GM21717 (cell line): Measurements from ENCODE around the gene TEX11.
A peak's percentile ranks its signal among the peaks of the same experiment; 100 is the strongest.
"Not testable (repeated sequence)": the region's sequence is repeated elsewhere in the genome, so short reads cannot be mapped to it uniquely, and the experiment has no call there.

ENCODE experiments used
- ATAC-seq: cut with Tn5 transposase; IDR thresholded peaks from one replicate; pipeline ENCODE4 v1.9.1; 2021; ENCODE audit warnings: mild to moderate bottlenecking, moderate library complexity; ENCODE audit not compliant: unreplicated experiment

The TEX11 gene

GRCh38 chrX:70613295-70613694 lies 295.2 kb downstream of the TEX11 start:
- ATAC-seq = no peak

- no peak for ATAC-seq
Measured at GRCh38 chrX:70605352-70605751, 303.2 kb downstream of the TEX11 start.

- ATAC-seq = no peak
Measured at GRCh38 chrX:70592091-70592490, 316.4 kb downstream of the TEX11 start.

GRCh38 chrX:70587158-70587557 lies 321.4 kb downstream of the TEX11 start:
- ATAC-seq = not testable (repeated sequence)

- no peak for ATAC-seq
Measured at GRCh38 chrX:70577442-70577841, 331.1 kb downstream of the TEX11 start.

GRCh38 chrX:70569922-70570576 lies 338.5 kb downstream of the TEX11 start:
- ATAC-seq = not testable (repeated sequence)

GRCh38 chrX:70554948-70555347 lies 353.6 kb downstream of the TEX11 start:
- no peak for ATAC-seq

- no peak for ATAC-seq
Measured at GRCh38 chrX:70554523-70554922, 354.0 kb downstream of the TEX11 start.

- ATAC-seq = peak; percentile 31
Measured at GRCh38 chrX:70554081-70554480, 354.4 kb downstream of the TEX11 start.

GRCh38 chrX:70553516-70553915 lies 355.0 kb downstream of the TEX11 start:
- ATAC-seq = peak; percentile 89

GRCh38 chrX:70552130-70552704 lies 356.3 kb downstream of the TEX11 start:
- ATAC-seq = no peak

GRCh38 chrX:70549429-70549828 lies 359.1 kb downstream of the TEX11 start:
- ATAC-seq = no peak

GRCh38 chrX:70535198-70535597 lies 373.3 kb downstream of the TEX11 start:
- no peak for ATAC-seq

GRCh38 chrX:70527610-70528345 lies 380.7 kb downstream of the TEX11 start:
- no peak for ATAC-seq

- ATAC-seq = no peak
Measured at GRCh38 chrX:70527053-70527452, 381.5 kb downstream of the TEX11 start.

GRCh38 chrX:70525733-70526132 lies 382.8 kb downstream of the TEX11 start:
- ATAC-seq = no peak

- ATAC-seq = not testable (repeated sequence)
Measured at GRCh38 chrX:70515692-70516091, 392.8 kb downstream of the TEX11 start.

- not testable (repeated sequence) for ATAC-seq
Measured at GRCh38 chrX:70515270-70515669, 393.2 kb downstream of the TEX11 start.

GRCh38 chrX:70509078-70509477 lies 399.4 kb downstream of the TEX11 start:
- no peak for ATAC-seq

- peak; percentile 61 for ATAC-seq
Measured at GRCh38 chrX:70508296-70508911, 400.1 kb downstream of the TEX11 start.

- no peak for ATAC-seq
Measured at GRCh38 chrX:70505451-70505841, 403.1 kb downstream of the TEX11 start.
